H1 (cell line): ENCODE results near the gene HS3ST1.

Experiments
- BRCA1 ChIP-seq: IDR thresholded peaks from 2 replicates; pipeline ENCODE4 v1.6.1; 2012; ENCODE audit warnings: low read depth, low read length, improper control_type of control experiment
- CHD1 ChIP-seq: IDR thresholded peaks from 2 replicates; pipeline ENCODE4 v1.6.1; 2012; ENCODE audit warnings: low read depth, low read length, improper control_type of control experiment
- CTCF ChIP-seq, 3 experiments: IDR thresholded peaks; 1 replicate in 2 of 3; 2 replicates in 1 of 3; pipeline versions ENCODE4 v1.5.1 to v1.6.1; 2011; ENCODE audit warnings: low read length in 3 of 3, mild to moderate bottlenecking in 3 of 3, inconsistent platforms in 2 of 3, low read depth in 1 of 3, moderate library complexity in 1 of 3; ENCODE audit not compliant: insufficient read depth in 1 of 3; ENCODE audit errors: control extremely low read depth in 1 of 3
- MAX ChIP-seq: IDR thresholded peaks from 2 replicates; pipeline ENCODE4 v1.6.1; 2012; ENCODE audit warnings: inconsistent platforms
- POLR2A ChIP-seq, 2 experiments: IDR thresholded peaks; 1 replicate in 1 of 2; 2 replicates in 1 of 2; pipeline ENCODE4 v1.6.1; 2011; ENCODE audit warnings: low read depth in 2 of 2, low read length in 2 of 2, mild to moderate bottlenecking in 2 of 2; ENCODE audit errors: control extremely low read depth in 1 of 2
- POLR2AphosphoS5 ChIP-seq: IDR thresholded peaks from 2 replicates; pipeline ENCODE4 v1.6.1; 2011; ENCODE audit warnings: low read depth, low read length
- POU5F1 ChIP-seq: IDR thresholded peaks from 2 replicates; pipeline ENCODE4 v1.6.1; 2011; ENCODE audit warnings: low read depth, mild to moderate bottlenecking, low read length, moderate library complexity
- SIN3A ChIP-seq, 2 experiments: IDR thresholded peaks in 1 of 2; conservative IDR thresholded peaks in 1 of 2; 2 replicates each; pipeline ENCODE4 v1.6.1; 2011 to 2012; ENCODE audit warnings: low read length in 2 of 2, improper control_type of control experiment in 1 of 2, low read depth in 1 of 2, mild to moderate bottlenecking in 1 of 2
- SP1 ChIP-seq: IDR thresholded peaks from 2 replicates; pipeline ENCODE4 v1.6.1; 2011; ENCODE audit warnings: low read depth, low read length
- SP4 ChIP-seq: IDR thresholded peaks from 2 replicates; pipeline ENCODE4 v1.6.1; 2012; ENCODE audit warnings: low read length, inconsistent platforms
- TAF7 ChIP-seq: optimal IDR thresholded peaks from 2 replicates; pipeline ENCODE3; 2011; ENCODE audit warnings: low read depth, mild to moderate bottlenecking, inconsistent platforms, low read length, moderate library complexity, borderline replicate concordance

GRCh38 chr4:11456401-11456800, 27.7 kb upstream of the HS3ST1 start:
- TF ChIP-seq CHD1 = no peak
- TF ChIP-seq CTCF (IDR thresholded peaks at IDR 0.05; ENCODE audit: control extremely low read depth in 1 of 3, insufficient read depth in 1 of 3, low read depth in 1 of 3, low read length in 3 of 3) = no peak
- no peak for TF ChIP-seq SP1
- TF ChIP-seq TAF7 = no peak
- TF ChIP-seq POLR2A (IDR thresholded peaks at IDR 0.05; ENCODE audit: control extremely low read depth in 1 of 2, low read depth in 2 of 2, low read length in 2 of 2) = no peak
- no peak for TF ChIP-seq SP4
- TF ChIP-seq POLR2AphosphoS5 = no peak
- no peak for TF ChIP-seq MAX
- no peak for TF ChIP-seq BRCA1
- TF ChIP-seq SIN3A (conservative IDR thresholded peaks at IDR 0.05 in 1 of 2, IDR thresholded peaks at IDR 0.05 in 1 of 2; ENCODE audit: low read depth in 1 of 2, low read length in 2 of 2) = no peak
- TF ChIP-seq POU5F1 = no peak
